OCI-LY7 (cell line): ENCODE measurements around the gene FBXO31. TPM values are rescaled to one million over a fixed set of nuclear protein-coding genes. Genes with fewer than 3 reads are reported as not detected.

Experiments used
- BruUV-seq: library from RNA; stranded (reverse); fragments of 400-500 nt; replicated peaks from 2 replicates; lab custom pipeline; 2021; lab: Mats Ljungman, UMichigan
- CTCF ChIA-PET: fragments of 300-600 bp; sonication (Branson Sonifier 250); formaldehyde crosslinking; loops from one replicate; lab custom pipeline; 2022; ENCODE audit warnings: antibody characterized with exemption; ENCODE audit not compliant: unreplicated experiment; lab: Charles Lee
- POLR2A ChIA-PET: fragments of 300-600 bp; sonication (Branson Sonifier 250); formaldehyde crosslinking; loops from one replicate; lab custom pipeline; 2022; ENCODE audit warnings: antibody characterized with exemption; lab: Charles Lee
- DNase-seq: peaks from one replicate; pipeline ENCODE4 v3.0.0-alpha.2; 2015; ENCODE audit warnings: low spot score
- H2AFZ ChIP-seq: fragments of 200-600 bp; sonication (generic), shearing (Covaris generic); 2 replicates; pipeline ENCODE4 v1.6.1; 2014; ENCODE audit warnings: mild to moderate bottlenecking, antibody characterized with exemption, low read length, moderate library complexity
- H3K27ac ChIP-seq: fragments of 200-600 bp; sonication (generic); 2 replicates; pipeline ENCODE4 v1.5.1; 2014; ENCODE audit warnings: mixed run types, low read depth, mild to moderate bottlenecking, moderate library complexity, low read length, inconsistent platforms; ENCODE audit not compliant: poor library complexity, severe bottlenecking
- H3K36me3 ChIP-seq: fragments of 200-600 bp; sonication (generic); 2 replicates; pipeline ENCODE4 v1.6.1; 2014; ENCODE audit warnings: mild to moderate bottlenecking, antibody characterized with exemption, low read length, moderate library complexity, mixed read lengths; ENCODE audit not compliant: insufficient read depth
- H3K4me1 ChIP-seq: fragments of 200-600 bp; sonication (generic); 2 replicates; pipeline ENCODE4 v1.5.1; 2014; ENCODE audit warnings: mild to moderate bottlenecking, low read length; ENCODE audit not compliant: insufficient read depth, poor library complexity, severe bottlenecking
- H3K4me2 ChIP-seq: fragments of 200-600 bp; sonication (generic); 2 replicates; pipeline ENCODE4 v1.6.1; 2014; ENCODE audit warnings: mild to moderate bottlenecking, low read length
- H3K4me3 ChIP-seq: fragments of 200-600 bp; sonication (generic); 2 replicates; pipeline ENCODE4 v1.5.1; 2014; ENCODE audit warnings: mild to moderate bottlenecking, low read depth, low read length; ENCODE audit not compliant: poor library complexity, severe bottlenecking
- H3K79me2 ChIP-seq: fragments of 200-600 bp; sonication (generic); 2 replicates; pipeline ENCODE4 v1.6.1; 2016; ENCODE audit warnings: low read depth, mild to moderate bottlenecking, low read length, moderate library complexity, mixed read lengths; ENCODE audit not compliant: insufficient read depth
- H3K9me2 ChIP-seq: fragments of 200-600 bp; sonication (generic); 2 replicates; pipeline ENCODE4 v1.6.1; 2016; ENCODE audit warnings: mild to moderate bottlenecking, low read length, mixed read lengths; ENCODE audit not compliant: insufficient read depth
- H3K9me3 ChIP-seq: fragments of 200-600 bp; sonication (generic); 2 replicates; pipeline ENCODE4 v1.6.1; 2014; ENCODE audit warnings: mild to moderate bottlenecking, mixed run types, low read length, mixed read lengths
- H4K20me1 ChIP-seq: fragments of 200-600 bp; sonication (generic); 2 replicates; pipeline ENCODE4 v1.6.1; 2014; ENCODE audit warnings: mild to moderate bottlenecking, antibody characterized with exemption, low read length, moderate library complexity, mixed read lengths; ENCODE audit not compliant: insufficient read depth
- EZH2phosphoT487 ChIP-seq: fragments of 200-600 bp; sonication (generic); IDR thresholded peaks from 2 replicates; pipeline ENCODE4 v1.6.1; 2018; ENCODE audit warnings: low read depth, borderline replicate concordance, mild to moderate bottlenecking, mixed run types, antibody characterized with exemption, low read length, moderate library complexity, mixed read lengths
- intact Hi-C: fragments of 100-400 bp; cut with micrococcal nuclease; formaldehyde crosslinking; loops from one replicate; pipeline ENCODE4 v1.10.0; 2022; ENCODE audit not compliant: unreplicated experiment
- total RNA-seq, 2 experiments: library from RNA; depleted of rRNA in 1 of 2; stranded (reverse); fragments of >200 nt in 1 of 2; shearing (Covaris generic) in 1 of 2; gene quantifications; 2 replicates each; pipeline ENCODE4 v1.2.3, GENCODE V29; 2014 to 2022
- TF ChIP-seq, protein P1 (sequence below): fragments of 200-600 bp; sonication (generic); conservative IDR thresholded peaks from 2 replicates; pipeline ENCODE4 v1.5.1; 2014; ENCODE audit warnings: mild to moderate bottlenecking, antibody characterized with exemption, low read length, moderate library complexity, mixed read lengths

The FBXO31 gene
- total RNA-seq, 2 experiments from 2014 or later = 26.0 to 32.4 TPM

DNA sequence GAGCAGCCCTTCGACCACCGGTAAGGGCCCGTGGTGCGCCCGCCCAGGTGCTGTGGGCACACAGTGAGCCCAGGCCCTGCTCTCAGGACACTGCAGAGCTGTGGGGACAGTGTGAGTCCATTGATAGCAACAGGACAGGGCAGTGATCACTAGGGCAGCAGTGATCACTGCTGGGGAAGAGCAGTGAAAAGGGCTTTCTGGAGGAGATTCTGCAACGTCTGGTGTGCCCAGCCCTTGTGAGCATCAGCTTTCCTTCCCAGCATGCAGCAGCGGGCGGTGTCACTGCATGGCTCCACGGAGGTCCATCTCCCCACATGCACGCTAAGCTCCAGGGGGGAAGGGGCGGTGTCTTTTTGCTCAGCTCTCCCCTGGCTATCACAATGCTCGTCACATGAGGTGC lies 40.7 kb upstream of the FBXO31 start:
- Histone ChIP-seq H3K4me2 (no peak overlapping the region), H3K27ac (no peak overlapping the region), H3K4me3 (no peak overlapping the region), H4K20me1 (no peaks in the 10 kb centered on the region; the same call in 1 of the 2 replicates), H3K79me2 (no peaks in the 10 kb centered on the region), H3K9me3 (no peaks in the 10 kb centered on the region), H3K9me2 (no peaks in the 10 kb centered on the region), H3K36me3 (peaks cover 17% of the 10 kb centered on the region; the same call in 1 of the 2 replicates), H3K4me1 (no peaks in the 10 kb centered on the region), H2AFZ (no peak overlapping the region)
- intact Hi-C loops = no loop called here
- ChIA-PET CTCF (no interaction called here), POLR2A (no interaction called here)
- no peak for DNase-seq
- TF ChIP-seq, protein P1, sequence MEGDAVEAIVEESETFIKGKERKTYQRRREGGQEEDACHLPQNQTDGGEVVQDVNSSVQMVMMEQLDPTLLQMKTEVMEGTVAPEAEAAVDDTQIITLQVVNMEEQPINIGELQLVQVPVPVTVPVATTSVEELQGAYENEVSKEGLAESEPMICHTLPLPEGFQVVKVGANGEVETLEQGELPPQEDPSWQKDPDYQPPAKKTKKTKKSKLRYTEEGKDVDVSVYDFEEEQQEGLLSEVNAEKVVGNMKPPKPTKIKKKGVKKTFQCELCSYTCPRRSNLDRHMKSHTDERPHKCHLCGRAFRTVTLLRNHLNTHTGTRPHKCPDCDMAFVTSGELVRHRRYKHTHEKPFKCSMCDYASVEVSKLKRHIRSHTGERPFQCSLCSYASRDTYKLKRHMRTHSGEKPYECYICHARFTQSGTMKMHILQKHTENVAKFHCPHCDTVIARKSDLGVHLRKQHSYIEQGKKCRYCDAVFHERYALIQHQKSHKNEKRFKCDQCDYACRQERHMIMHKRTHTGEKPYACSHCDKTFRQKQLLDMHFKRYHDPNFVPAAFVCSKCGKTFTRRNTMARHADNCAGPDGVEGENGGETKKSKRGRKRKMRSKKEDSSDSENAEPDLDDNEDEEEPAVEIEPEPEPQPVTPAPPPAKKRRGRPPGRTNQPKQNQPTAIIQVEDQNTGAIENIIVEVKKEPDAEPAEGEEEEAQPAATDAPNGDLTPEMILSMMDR = no peak
- no peak for TF ChIP-seq EZH2phosphoT487
- BruUV-seq = no TSS peak

DNA sequence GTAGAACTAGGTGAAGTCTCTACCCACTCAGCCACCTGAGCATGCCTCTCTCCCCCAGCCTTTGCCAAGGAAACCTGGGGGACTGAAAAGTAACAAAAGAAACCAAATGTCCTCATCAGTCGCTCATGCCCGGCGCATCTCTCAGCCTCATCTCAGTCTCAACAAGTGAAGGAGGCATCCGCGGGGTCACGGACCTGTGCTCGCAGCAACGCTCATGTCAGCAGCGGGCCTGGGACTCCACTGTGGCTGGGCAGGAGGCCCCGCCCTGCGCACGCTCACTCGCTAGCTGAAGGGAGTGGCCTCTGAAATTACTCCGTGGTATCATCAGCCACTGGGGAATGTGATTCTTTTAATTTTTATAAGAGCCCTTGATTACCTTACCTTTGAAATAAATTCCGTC lies 39.9 kb upstream of the FBXO31 start:
- BruUV-seq = no TSS peak

DNA sequence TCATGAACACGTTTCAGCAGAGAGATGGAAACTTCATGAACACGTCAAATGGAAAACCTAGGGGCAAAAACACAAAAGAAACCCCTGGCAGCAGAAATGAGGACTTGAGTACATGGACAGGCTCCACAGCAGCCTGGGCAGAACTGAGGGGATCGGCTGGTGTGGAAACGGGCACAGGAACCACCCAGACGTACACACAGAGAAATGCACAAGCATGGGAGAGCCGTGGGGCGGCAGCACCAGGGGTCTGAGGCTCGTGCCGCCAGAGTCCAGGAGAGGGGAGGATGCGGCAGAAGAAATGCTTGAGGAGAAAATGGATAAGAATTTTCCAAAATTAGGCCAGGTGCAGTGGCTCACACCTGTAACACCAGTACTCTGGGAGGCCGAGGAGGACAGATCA lies 38.5 kb upstream of the FBXO31 start:
- H3K79me2 ChIP-seq = no peaks in the 10 kb centered on the region
- intact Hi-C loops = no loop called here
- H3K27ac ChIP-seq = no peak overlapping the region
- H3K9me2 ChIP-seq = no peaks in the 10 kb centered on the region
- ChIA-PET POLR2A (no interaction called here), CTCF (no interaction called here)
- no peak overlapping the region for H3K4me2 ChIP-seq
- no peaks in the 10 kb centered on the region for H3K4me1 ChIP-seq
- H3K4me3 ChIP-seq = no peak overlapping the region
- no peaks in the 10 kb centered on the region for H3K9me3 ChIP-seq
- no peaks in the 10 kb centered on the region; the same call in 1 of the 2 replicates for H4K20me1 ChIP-seq
- no peak for TF ChIP-seq EZH2phosphoT487
- TF ChIP-seq, protein P1 = no peak
- no peak overlapping the region for H2AFZ ChIP-seq
- peaks cover 17% of the 10 kb centered on the region; the same call in 1 of the 2 replicates for H3K36me3 ChIP-seq
- BruUV-seq = no TSS peak
- DNase-seq = no peak

More for the DNA sequence above, 39.9 kb upstream of the FBXO31 start:
- H3K9me3 ChIP-seq = no peaks in the 10 kb centered on the region
- no peaks in the 10 kb centered on the region; the same call in 1 of the 2 replicates for H4K20me1 ChIP-seq
- peaks cover 17% of the 10 kb centered on the region; the same call in 1 of the 2 replicates for H3K36me3 ChIP-seq
- no peak overlapping the region for H2AFZ ChIP-seq
- ChIA-PET CTCF (no interaction called here), POLR2A (no interaction called here)
- no peaks in the 10 kb centered on the region for H3K79me2 ChIP-seq
- DNase-seq = no peak
- TF ChIP-seq, protein P1 = no peak
- TF ChIP-seq EZH2phosphoT487 = no peak
- H3K4me2 ChIP-seq = no peak overlapping the region
- no peaks in the 10 kb centered on the region for H3K4me1 ChIP-seq
- intact Hi-C loops = no loop called here
- no peaks in the 10 kb centered on the region for H3K9me2 ChIP-seq
- H3K27ac ChIP-seq = no peak overlapping the region
- H3K4me3 ChIP-seq = no peak overlapping the region
